Mammary epithelial cell (primary cell): ENCODE results near the gene BOD1.
A peak's percentile ranks its signal among the peaks of the same experiment; 100 is the strongest.

ENCODE experiments used
- EZH2 ChIP-seq: IDR thresholded peaks from 2 replicates; pipeline ENCODE4 v1.6.1; 2012; ENCODE audit warnings: low read length, inconsistent platforms, borderline replicate concordance
- TF ChIP-seq, protein P1 (sequence below), 2 donors: IDR thresholded peaks in 1 of 2; conservative IDR thresholded peaks in 1 of 2; 2 replicates each; pipeline ENCODE4 v1.5.1; 2011 to 2012; ENCODE audit warnings: inconsistent platforms in 2 of 2, low read length in 2 of 2, mild to moderate bottlenecking in 2 of 2, control low read depth in 1 of 2, low read depth in 1 of 2; ENCODE audit not compliant: insufficient read depth in 1 of 2; ENCODE audit errors: extremely low read depth in 1 of 2

DNA sequence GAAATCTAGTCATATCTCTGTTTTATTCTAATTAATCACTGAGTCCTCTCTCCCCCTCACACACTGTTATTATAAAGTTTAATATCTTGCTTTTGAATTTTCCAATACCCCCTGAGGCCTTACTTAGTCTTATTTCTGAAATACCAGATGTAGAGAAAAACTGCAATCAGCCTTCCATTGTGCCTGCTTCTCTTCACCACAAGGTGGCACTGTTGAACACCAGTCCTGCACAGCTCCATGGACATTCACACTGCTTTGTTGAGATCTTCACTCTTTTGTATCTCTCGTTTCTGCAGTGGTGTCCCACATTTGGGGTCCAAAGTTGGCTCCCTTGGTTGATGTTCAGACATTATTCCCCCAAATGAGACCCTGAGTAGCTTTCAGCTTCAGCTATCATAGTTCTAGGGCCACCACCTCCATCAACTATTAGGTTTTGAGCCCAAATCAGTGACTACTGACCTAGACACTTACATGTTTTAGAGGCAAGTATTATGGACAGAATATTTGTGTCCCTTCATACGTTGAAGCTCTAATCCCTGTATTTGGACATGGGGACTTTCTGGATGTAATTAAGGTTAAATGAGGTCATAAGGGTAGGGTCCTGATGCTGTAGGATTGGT lies 24.3 kb downstream of the BOD1 start:
- TF ChIP-seq, protein P1, sequence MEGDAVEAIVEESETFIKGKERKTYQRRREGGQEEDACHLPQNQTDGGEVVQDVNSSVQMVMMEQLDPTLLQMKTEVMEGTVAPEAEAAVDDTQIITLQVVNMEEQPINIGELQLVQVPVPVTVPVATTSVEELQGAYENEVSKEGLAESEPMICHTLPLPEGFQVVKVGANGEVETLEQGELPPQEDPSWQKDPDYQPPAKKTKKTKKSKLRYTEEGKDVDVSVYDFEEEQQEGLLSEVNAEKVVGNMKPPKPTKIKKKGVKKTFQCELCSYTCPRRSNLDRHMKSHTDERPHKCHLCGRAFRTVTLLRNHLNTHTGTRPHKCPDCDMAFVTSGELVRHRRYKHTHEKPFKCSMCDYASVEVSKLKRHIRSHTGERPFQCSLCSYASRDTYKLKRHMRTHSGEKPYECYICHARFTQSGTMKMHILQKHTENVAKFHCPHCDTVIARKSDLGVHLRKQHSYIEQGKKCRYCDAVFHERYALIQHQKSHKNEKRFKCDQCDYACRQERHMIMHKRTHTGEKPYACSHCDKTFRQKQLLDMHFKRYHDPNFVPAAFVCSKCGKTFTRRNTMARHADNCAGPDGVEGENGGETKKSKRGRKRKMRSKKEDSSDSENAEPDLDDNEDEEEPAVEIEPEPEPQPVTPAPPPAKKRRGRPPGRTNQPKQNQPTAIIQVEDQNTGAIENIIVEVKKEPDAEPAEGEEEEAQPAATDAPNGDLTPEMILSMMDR (conservative IDR thresholded peaks at IDR 0.05 in 1 of 2, IDR thresholded peaks at IDR 0.05 in 1 of 2; ENCODE audit: extremely low read depth in 1 of 2, insufficient read depth in 1 of 2, low read depth in 1 of 2, low read length in 2 of 2), result peak; percentile 51 to 76
- TF ChIP-seq EZH2, result no peak
